ES-I3 (cell line): ENCODE measurements around the gene METTL3.

ENCODE experiments used
- H3K36me3 ChIP-seq: 2 replicates; pipeline ENCODE4 v1.6.1; 2013; ENCODE audit warnings: mild to moderate bottlenecking, low read length, control low read depth, moderate library complexity; ENCODE audit not compliant: insufficient read depth
- H3K4me1 ChIP-seq: 2 replicates; pipeline ENCODE4 v1.6.1; 2013; ENCODE audit warnings: mild to moderate bottlenecking, control low read depth, low read length; ENCODE audit not compliant: insufficient read depth
- H3K9ac ChIP-seq: 2 replicates; pipeline ENCODE4 v1.6.1; 2013; ENCODE audit warnings: low read depth, mild to moderate bottlenecking, low read length, moderate library complexity
- H3K9me3 ChIP-seq: 2 replicates; pipeline ENCODE4 v1.6.1; 2013; ENCODE audit warnings: mild to moderate bottlenecking, low read length, moderate library complexity; ENCODE audit not compliant: control insufficient read depth, insufficient read depth

The METTL3 gene

GRCh38 chr14:21476523-21476924 is 34.6 kb downstream of the METTL3 start:
- Histone ChIP-seq H3K9me3 (no peaks in the 10 kb centered on the region; the same call in 1 of the 2 replicates), H3K9ac (peak overlapping the region; percentile 74), H3K36me3 (peaks cover 3% of the 10 kb centered on the region; the same call in 1 of the 2 replicates), H3K4me1 (no peaks in the 10 kb centered on the region)

- Histone ChIP-seq H3K9me3 (no peaks in the 10 kb centered on the region; the same call in 1 of the 2 replicates), H3K4me1 (no peaks in the 10 kb centered on the region), H3K36me3 (peaks cover 3% of the 10 kb centered on the region; the same call in 1 of the 2 replicates), H3K9ac (peak overlapping the region; percentile 74)
These were observed 35.2 kb downstream of the METTL3 start for GRCh38 chr14:21475767-21476522.

- Histone ChIP-seq H3K36me3 (peaks cover 18% of the 10 kb centered on the region), H3K9me3 (no peaks in the 10 kb centered on the region), H3K9ac (no peak overlapping the region), H3K4me1 (no peaks in the 10 kb centered on the region)
These were observed 43.5 kb downstream of the METTL3 start for GRCh38 chr14:21467616-21468015.

- Histone ChIP-seq H3K4me1 (no peaks in the 10 kb centered on the region), H3K9me3 (no peaks in the 10 kb centered on the region), H3K9ac (peak within 1 kb of the TSS; percentile 87), H3K36me3 (no peaks in the 10 kb centered on the region)
These were observed 55.0 kb downstream of the METTL3 start, which contains the start of gene CHD8 for GRCh38 chr14:21455912-21456667. Gene CHD8, minus strand, starts transcription at chr14:21456123. Its CDS starts 24,480 bp downstream, at chr14:21431643.

GRCh38 chr14:21455592-21455911 is 55.6 kb downstream of the METTL3 start:
- H3K36me3 ChIP-seq: no peaks in the 10 kb centered on the region

GRCh38 chr14:21454843-21455544 is 56.1 kb downstream of the METTL3 start:
- Histone ChIP-seq H3K9ac (peak overlapping the region; percentile 87), H3K4me1 (peaks cover 4% of the 10 kb centered on the region; the same call in 1 of the 2 replicates), H3K9me3 (no peaks in the 10 kb centered on the region), H3K36me3 (no peaks in the 10 kb centered on the region)

More at GRCh38 chr14:21455592-21455911, 55.6 kb downstream of the METTL3 start:
- H3K9me3 ChIP-seq: no peaks in the 10 kb centered on the region
- H3K9ac ChIP-seq: peak overlapping the region; percentile 87
- no peaks in the 10 kb centered on the region for H3K4me1 ChIP-seq

GRCh38 chr14:21449899-21450216 is 61.3 kb downstream of the METTL3 start:
- H3K4me1 ChIP-seq: peaks cover 12% of the 10 kb centered on the region; the same call in 1 of the 2 replicates
- H3K9ac ChIP-seq: no peak overlapping the region
- H3K36me3 ChIP-seq: no peaks in the 10 kb centered on the region
- no peaks in the 10 kb centered on the region for H3K9me3 ChIP-seq
